Measurements from ENCODE around the gene TXNDC16.

- no peak for TF ChIP-seq CTCF (conservative IDR thresholded peaks at IDR 0.05; ENCODE audit: low read length)
- TF ChIP-seq EZH2phosphoT487 (IDR thresholded peaks at IDR 0.05; ENCODE audit: borderline replicate concordance, low read depth, low read length), result no peak
Measured at GRCh38 chr14:52405314-52405713, 147.0 kb downstream of the TXNDC16 start.

Data from OCI-LY7 (cell line).